ENCODE data around the gene TTC31.
"Not testable (repeated sequence)": the region's sequence is repeated elsewhere in the genome, so short reads cannot be mapped to it uniquely, and the experiment has no call there.

Gene TTC31

GRCh38 chr2:74474899-74475298 is 8.0 kb upstream of the TTC31 start:
- no peak for DNase-seq (ENCODE audit: low spot score)
- ATAC-seq (ENCODE audit: low read depth) = no peak
- H3K36me3 ChIP-seq (ENCODE audit: low read depth) = peaks cover 35% of the 10 kb centered on the region

GRCh38 chr2:74481431-74481830 is 1.4 kb upstream of the TTC31 start:
- DNase-seq (ENCODE audit: low spot score) (no peak), ATAC-seq (ENCODE audit: low read depth) (no peak)
- H3K9me3 ChIP-seq (ENCODE audit: severe bottlenecking) = no peaks in the 10 kb centered on the region
- TF ChIP-seq CTCF (IDR thresholded peaks at IDR 0.05; ENCODE audit: poor library complexity, severe bottlenecking) = no peak
- peaks cover 34% of the 10 kb centered on the region for H3K36me3 ChIP-seq (ENCODE audit: low read depth)
- peak overlapping the region; percentile 54 for H3K27ac ChIP-seq (ENCODE audit: poor library complexity, severe bottlenecking)
- H3K4me1 ChIP-seq (ENCODE audit: insufficient read depth, poor library complexity, severe bottlenecking) = no peaks in the 10 kb centered on the region
- H3K27me3 ChIP-seq (ENCODE audit: insufficient read depth, poor library complexity, severe bottlenecking) = no peaks in the 10 kb centered on the region
- peak overlapping the region; percentile 67 for H3K4me3 ChIP-seq (ENCODE audit: severe bottlenecking)

More at GRCh38 chr2:74474899-74475298, 8.0 kb upstream of the TTC31 start:
- TF ChIP-seq CTCF (IDR thresholded peaks at IDR 0.05; ENCODE audit: poor library complexity, severe bottlenecking) = no peak
- no peaks in the 10 kb centered on the region for H3K9me3 ChIP-seq (ENCODE audit: severe bottlenecking)
- H3K27ac ChIP-seq (ENCODE audit: poor library complexity, severe bottlenecking) = no peak overlapping the region
- H3K27me3 ChIP-seq (ENCODE audit: insufficient read depth, poor library complexity, severe bottlenecking) = no peaks in the 10 kb centered on the region
- H3K4me1 ChIP-seq (ENCODE audit: insufficient read depth, poor library complexity, severe bottlenecking) = peaks cover 3% of the 10 kb centered on the region
- H3K4me3 ChIP-seq (ENCODE audit: severe bottlenecking) = no peak overlapping the region

- Histone ChIP-seq H3K4me1 (ENCODE audit: insufficient read depth, poor library complexity, severe bottlenecking) (no peaks in the 10 kb centered on the region), H3K9me3 (ENCODE audit: severe bottlenecking) (no peaks in the 10 kb centered on the region), H3K4me3 (ENCODE audit: severe bottlenecking) (peak overlapping the region; percentile 67), H3K27me3 (ENCODE audit: insufficient read depth, poor library complexity, severe bottlenecking) (no peaks in the 10 kb centered on the region), H3K27ac (ENCODE audit: poor library complexity, severe bottlenecking) (peak overlapping the region; percentile 54), H3K36me3 (ENCODE audit: low read depth) (peaks cover 36% of the 10 kb centered on the region)
- peak; percentile 46 for ATAC-seq (ENCODE audit: low read depth)
- TF ChIP-seq CTCF (IDR thresholded peaks at IDR 0.05; ENCODE audit: poor library complexity, severe bottlenecking) = no peak
- no peak for DNase-seq (ENCODE audit: low spot score)
Observed at GRCh38 chr2:74481961-74482800, 700 bp upstream of the TTC31 start.

GRCh38 chr2:74483675-74484164 is 839 bp downstream of the TTC31 start:
- ATAC-seq (ENCODE audit: low read depth) = not testable (repeated sequence)
- peak overlapping the region; percentile 67 for H3K4me3 ChIP-seq (ENCODE audit: severe bottlenecking)

GRCh38 chr2:74486141-74486540 is 3.3 kb downstream of the TTC31 start:
- Histone ChIP-seq H3K4me3 (ENCODE audit: severe bottlenecking) (no peak overlapping the region), H3K36me3 (ENCODE audit: low read depth) (peaks cover 42% of the 10 kb centered on the region), H3K27ac (ENCODE audit: poor library complexity, severe bottlenecking) (no peak overlapping the region), H3K4me1 (ENCODE audit: insufficient read depth, poor library complexity, severe bottlenecking) (peaks cover 2% of the 10 kb centered on the region), H3K27me3 (ENCODE audit: insufficient read depth, poor library complexity, severe bottlenecking) (no peaks in the 10 kb centered on the region), H3K9me3 (ENCODE audit: severe bottlenecking) (no peaks in the 10 kb centered on the region)
- DNase-seq (ENCODE audit: low spot score) (no peak), ATAC-seq (ENCODE audit: low read depth) (no peak)
- TF ChIP-seq CTCF (IDR thresholded peaks at IDR 0.05; ENCODE audit: poor library complexity, severe bottlenecking) = no peak

More at GRCh38 chr2:74483675-74484164, 839 bp downstream of the TTC31 start:
- not testable (repeated sequence) for DNase-seq (ENCODE audit: low spot score); H3K4me1 ChIP-seq (ENCODE audit: insufficient read depth, poor library complexity, severe bottlenecking); H3K9me3 ChIP-seq (ENCODE audit: severe bottlenecking); H3K27me3 ChIP-seq (ENCODE audit: insufficient read depth, poor library complexity, severe bottlenecking)
- Histone ChIP-seq H3K27ac (ENCODE audit: poor library complexity, severe bottlenecking) (peak overlapping the region; percentile 54), H3K36me3 (ENCODE audit: low read depth) (peaks cover 43% of the 10 kb centered on the region)
